GM23338 (cell line): ENCODE data around the gene PTK6.

Experiments
- CTCF ChIP-seq, 2 experiments: fragments of 200-600 bp in 1 of 2; sonication (generic) in 1 of 2; conservative IDR thresholded peaks; 2 replicates each; pipeline versions ENCODE4 v1.5.1 to v1.6.1; 2016 to 2017; ENCODE audit warnings: antibody characterized with exemption in 2 of 2, low read depth in 2 of 2, mild to moderate bottlenecking in 2 of 2, moderate library complexity in 1 of 2
- ETS1 ChIP-seq: IDR thresholded peaks from 2 replicates; pipeline ENCODE4 v1.6.1; 2016; ENCODE audit warnings: antibody characterized with exemption
- EZH2 ChIP-seq: fragments of 200-600 bp; sonication (generic); IDR thresholded peaks from one replicate; pipeline ENCODE4 v1.8.0; 2017; ENCODE audit warnings: antibody characterized with exemption, mild to moderate bottlenecking, low read depth; ENCODE audit not compliant: unreplicated experiment
- POLR2AphosphoS5 ChIP-seq: IDR thresholded peaks from 2 replicates; pipeline ENCODE4 v1.6.1; 2016; ENCODE audit warnings: antibody characterized with exemption, low read depth
- REST ChIP-seq: IDR thresholded peaks from one replicate; pipeline ENCODE4 v1.6.1; 2018; ENCODE audit warnings: antibody characterized with exemption; ENCODE audit not compliant: unreplicated experiment
- ZNF114 ChIP-seq: fragments of 250-450 bp; sonication (Bioruptor Pico); IDR thresholded peaks from 2 replicates; pipeline ENCODE4 v1.5.0; 2020; ENCODE audit warnings: mild to moderate bottlenecking, moderate library complexity

- TF ChIP-seq ZNF114 (no peak), CTCF (conservative IDR thresholded peaks at IDR 0.05; ENCODE audit: low read depth in 2 of 2) (no peak), ETS1 (no peak), EZH2 (no peak), POLR2AphosphoS5 (no peak), REST (no peak)
Observed at GRCh38 chr20:63525971-63526370, 11.2 kb downstream of the PTK6 start.
